ENCODE results near the gene RAPH1. TPM values are rescaled to one million over a fixed set of nuclear protein-coding genes. Genes with fewer than 3 reads are reported as not detected.

Gene RAPH1
- polyA plus RNA-seq, 1 donor, result 21.2 TPM

GRCh38 chr2:203498161-203498560 is 36.9 kb downstream of the RAPH1 start:
- Histone ChIP-seq H3K4me3 (ENCODE audit: low read length) (no peak overlapping the region), H3K36me3 (ENCODE audit: control insufficient read depth, insufficient read depth, low read length) (peaks cover 7% of the 10 kb centered on the region), H3K27me3 (ENCODE audit: control insufficient read depth, insufficient read depth, low read length) (no peaks in the 10 kb centered on the region), H3K9me3 (ENCODE audit: control insufficient read depth, low read depth, low read length) (no peaks in the 10 kb centered on the region), H3K4me1 (ENCODE audit: control insufficient read depth, insufficient read depth, low read length) (peaks cover 6% of the 10 kb centered on the region), H3K27ac (ENCODE audit: low read length) (peak overlapping the region; percentile 71)
- peak; percentile 64 to 86 for DNase-seq
- WGBS (ENCODE audit: insufficient coverage, low lambda C conversion rate), result 54% methylated on average over 2 of the region's 4 CpGs

- DNase-seq, result no peak
- Histone ChIP-seq H3K27ac (ENCODE audit: low read length) (no peak overlapping the region), H3K4me3 (ENCODE audit: low read length) (no peak overlapping the region), H3K4me1 (ENCODE audit: control insufficient read depth, insufficient read depth, low read length) (peaks cover 28% of the 10 kb centered on the region), H3K27me3 (ENCODE audit: control insufficient read depth, insufficient read depth, low read length) (no peaks in the 10 kb centered on the region), H3K9me3 (ENCODE audit: control insufficient read depth, low read depth, low read length) (no peaks in the 10 kb centered on the region), H3K36me3 (ENCODE audit: control insufficient read depth, insufficient read depth, low read length) (peaks cover 15% of the 10 kb centered on the region)
- 80% methylated on average over 1 of the region's 2 CpGs for WGBS (ENCODE audit: insufficient coverage, low lambda C conversion rate)
Observed at GRCh38 chr2:203492965-203493364, 42.1 kb downstream of the RAPH1 start.

DNA sequence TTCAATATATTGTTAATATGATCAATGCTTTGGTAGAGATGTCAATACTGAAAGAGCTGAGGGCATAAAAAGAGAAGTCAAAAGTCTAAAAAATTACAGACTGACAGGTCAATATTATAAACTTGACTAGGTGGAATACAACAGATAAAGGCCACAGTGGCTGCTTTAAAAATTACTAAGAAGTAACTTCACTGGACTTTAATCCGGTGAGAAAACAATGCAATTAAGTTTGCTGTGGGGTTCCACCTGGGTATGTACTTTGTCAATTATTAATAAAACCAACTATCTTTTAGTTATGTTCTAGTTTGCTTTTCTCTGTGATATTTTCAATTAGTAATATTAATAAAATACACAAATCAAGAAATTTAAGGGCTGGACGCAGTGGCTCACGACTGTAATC is 44.7 kb downstream of the RAPH1 start:
- Histone ChIP-seq H3K4me3 (ENCODE audit: low read length) (no peak overlapping the region), H3K4me1 (ENCODE audit: control insufficient read depth, insufficient read depth, low read length) (peaks cover 25% of the 10 kb centered on the region), H3K9me3 (ENCODE audit: control insufficient read depth, low read depth, low read length) (no peaks in the 10 kb centered on the region), H3K27ac (ENCODE audit: low read length) (peak overlapping the region; percentile 84), H3K36me3 (ENCODE audit: control insufficient read depth, insufficient read depth, low read length) (peaks cover 21% of the 10 kb centered on the region), H3K27me3 (ENCODE audit: control insufficient read depth, insufficient read depth, low read length) (no peaks in the 10 kb centered on the region)
- peak; percentile 54 to 85 for DNase-seq
- WGBS (ENCODE audit: insufficient coverage, low lambda C conversion rate), result 33% methylated on average over 1 of the region's 3 CpGs

- WGBS (ENCODE audit: insufficient coverage, low lambda C conversion rate), result no CpG with 5 or more reads among the region's 6 CpGs
- Histone ChIP-seq H3K27ac (ENCODE audit: low read length) (peak overlapping the region; percentile 84), H3K4me1 (ENCODE audit: control insufficient read depth, insufficient read depth, low read length) (peaks cover 25% of the 10 kb centered on the region), H3K9me3 (ENCODE audit: control insufficient read depth, low read depth, low read length) (no peaks in the 10 kb centered on the region), H3K27me3 (ENCODE audit: control insufficient read depth, insufficient read depth, low read length) (no peaks in the 10 kb centered on the region), H3K36me3 (ENCODE audit: control insufficient read depth, insufficient read depth, low read length) (peaks cover 26% of the 10 kb centered on the region), H3K4me3 (ENCODE audit: low read length) (no peak overlapping the region)
- peak; percentile 18 to 82 for DNase-seq
Observed at GRCh38 chr2:203489531-203489930, 45.6 kb downstream of the RAPH1 start.

- no CpG with 5 or more reads among the region's 8 CpGs for WGBS (ENCODE audit: insufficient coverage, low lambda C conversion rate)
- peak in 1 of 2 donors; percentile 23 for DNase-seq
- H3K4me1 ChIP-seq (ENCODE audit: control insufficient read depth, insufficient read depth, low read length), result peaks cover 9% of the 10 kb centered on the region
- H3K27me3 ChIP-seq (ENCODE audit: control insufficient read depth, insufficient read depth, low read length), result no peaks in the 10 kb centered on the region
- H3K4me3 ChIP-seq (ENCODE audit: low read length), result no peak overlapping the region
- peaks cover 21% of the 10 kb centered on the region for H3K36me3 ChIP-seq (ENCODE audit: control insufficient read depth, insufficient read depth, low read length)
- H3K9me3 ChIP-seq (ENCODE audit: control insufficient read depth, low read depth, low read length), result no peaks in the 10 kb centered on the region
- no peak overlapping the region for H3K27ac ChIP-seq (ENCODE audit: low read length)
Observed at GRCh38 chr2:203484266-203485112, 50.6 kb downstream of the RAPH1 start.

GRCh38 chr2:203480623-203481022 is 54.5 kb downstream of the RAPH1 start:
- Histone ChIP-seq H3K27me3 (ENCODE audit: control insufficient read depth, insufficient read depth, low read length) (no peaks in the 10 kb centered on the region), H3K27ac (ENCODE audit: low read length) (no peak overlapping the region), H3K9me3 (ENCODE audit: control insufficient read depth, low read depth, low read length) (no peaks in the 10 kb centered on the region), H3K4me3 (ENCODE audit: low read length) (no peak overlapping the region), H3K4me1 (ENCODE audit: control insufficient read depth, insufficient read depth, low read length) (no peaks in the 10 kb centered on the region), H3K36me3 (ENCODE audit: control insufficient read depth, insufficient read depth, low read length) (peaks cover 15% of the 10 kb centered on the region)
- 100% methylated on average over 4 of the region's 5 CpGs for WGBS (ENCODE audit: insufficient coverage, low lambda C conversion rate)
- no peak for DNase-seq

GRCh38 chr2:203476881-203477280 is 58.2 kb downstream of the RAPH1 start:
- Histone ChIP-seq H3K36me3 (ENCODE audit: control insufficient read depth, insufficient read depth, low read length) (peaks cover 5% of the 10 kb centered on the region), H3K4me3 (ENCODE audit: low read length) (no peak overlapping the region), H3K4me1 (ENCODE audit: control insufficient read depth, insufficient read depth, low read length) (no peaks in the 10 kb centered on the region), H3K27me3 (ENCODE audit: control insufficient read depth, insufficient read depth, low read length) (no peaks in the 10 kb centered on the region), H3K9me3 (ENCODE audit: control insufficient read depth, low read depth, low read length) (no peaks in the 10 kb centered on the region), H3K27ac (ENCODE audit: low read length) (no peak overlapping the region)
- no peak for DNase-seq
- whole genome bisulfite sequencing (ENCODE audit: insufficient coverage, low lambda C conversion rate), result 100% methylated on average over 1 of the region's 2 CpGs

GRCh38 chr2:203471323-203471722 is 63.8 kb downstream of the RAPH1 start:
- 90% methylated on average over 2 of the region's 5 CpGs for WGBS (ENCODE audit: insufficient coverage, low lambda C conversion rate)
- Histone ChIP-seq H3K9me3 (ENCODE audit: control insufficient read depth, low read depth, low read length) (no peaks in the 10 kb centered on the region), H3K27me3 (ENCODE audit: control insufficient read depth, insufficient read depth, low read length) (no peaks in the 10 kb centered on the region), H3K27ac (ENCODE audit: low read length) (no peak overlapping the region), H3K4me1 (ENCODE audit: control insufficient read depth, insufficient read depth, low read length) (peaks cover 4% of the 10 kb centered on the region), H3K36me3 (ENCODE audit: control insufficient read depth, insufficient read depth, low read length) (peaks cover 4% of the 10 kb centered on the region), H3K4me3 (ENCODE audit: low read length) (no peak overlapping the region)
- no peak for DNase-seq

- no peak for DNase-seq
- peaks cover 4% of the 10 kb centered on the region for H3K4me1 ChIP-seq (ENCODE audit: control insufficient read depth, insufficient read depth, low read length)
- no peaks in the 10 kb centered on the region for H3K9me3 ChIP-seq (ENCODE audit: control insufficient read depth, low read depth, low read length)
- WGBS (ENCODE audit: insufficient coverage, low lambda C conversion rate), result 100% methylated on average over 2 of the region's 4 CpGs
- peaks cover 4% of the 10 kb centered on the region for H3K36me3 ChIP-seq (ENCODE audit: control insufficient read depth, insufficient read depth, low read length)
- no peak overlapping the region for H3K4me3 ChIP-seq (ENCODE audit: low read length)
- H3K27ac ChIP-seq (ENCODE audit: low read length), result no peak overlapping the region
- H3K27me3 ChIP-seq (ENCODE audit: control insufficient read depth, insufficient read depth, low read length), result no peaks in the 10 kb centered on the region
Observed at GRCh38 chr2:203470371-203470770, 64.7 kb downstream of the RAPH1 start.

- DNase-seq, result no peak
- H3K27ac ChIP-seq (ENCODE audit: low read length), result no peak overlapping the region
- H3K9me3 ChIP-seq (ENCODE audit: control insufficient read depth, low read depth, low read length), result no peaks in the 10 kb centered on the region
- peaks cover 4% of the 10 kb centered on the region for H3K36me3 ChIP-seq (ENCODE audit: control insufficient read depth, insufficient read depth, low read length)
- peaks cover 4% of the 10 kb centered on the region for H3K4me1 ChIP-seq (ENCODE audit: control insufficient read depth, insufficient read depth, low read length)
- no peaks in the 10 kb centered on the region for H3K27me3 ChIP-seq (ENCODE audit: control insufficient read depth, insufficient read depth, low read length)
- H3K4me3 ChIP-seq (ENCODE audit: low read length), result no peak overlapping the region
- WGBS (ENCODE audit: insufficient coverage, low lambda C conversion rate), result 0% methylated on average over 1 of the region's 1 CpG
Observed at GRCh38 chr2:203469546-203469945, 65.6 kb downstream of the RAPH1 start.

DNA sequence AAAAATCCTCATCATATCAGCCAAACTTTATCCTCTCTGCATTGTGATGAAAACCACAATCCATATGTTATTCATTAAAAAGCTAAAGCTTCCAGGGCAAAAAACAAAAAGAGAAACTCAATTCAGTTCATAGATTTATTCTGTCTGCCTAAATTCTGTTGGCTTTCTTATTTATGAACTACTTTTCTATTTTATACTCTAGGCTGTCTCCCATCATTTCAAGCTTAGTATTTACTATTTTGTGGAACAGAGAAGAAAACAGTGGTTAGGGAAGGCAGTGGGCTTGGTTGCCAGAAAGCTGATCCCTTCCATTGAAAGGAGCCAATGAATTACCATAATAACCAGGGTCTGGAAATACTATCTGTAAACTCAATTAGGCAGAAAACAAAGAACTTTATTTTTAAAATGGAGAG is 71.8 kb downstream of the RAPH1 start:
- DNase-seq, result no peak
- H3K9me3 ChIP-seq (ENCODE audit: control insufficient read depth, low read depth, low read length), result no peaks in the 10 kb centered on the region
- H3K36me3 ChIP-seq (ENCODE audit: control insufficient read depth, insufficient read depth, low read length), result peaks cover 8% of the 10 kb centered on the region
- H3K27me3 ChIP-seq (ENCODE audit: control insufficient read depth, insufficient read depth, low read length), result no peaks in the 10 kb centered on the region
- no peak overlapping the region for H3K27ac ChIP-seq (ENCODE audit: low read length)
- no peaks in the 10 kb centered on the region for H3K4me1 ChIP-seq (ENCODE audit: control insufficient read depth, insufficient read depth, low read length)
- no peak overlapping the region for H3K4me3 ChIP-seq (ENCODE audit: low read length)

All from large intestine (tissue), 3 donors.